Neural progenitor cell (in vitro differentiated cells): ENCODE data around the gene MACROD2.

ENCODE experiments used
- CTCF ChIP-seq: fragments of 200-600 bp; sonication (generic); IDR thresholded peaks from 2 replicates; pipeline ENCODE4 v1.5.1; 2017; ENCODE audit warnings: antibody characterized with exemption, mild to moderate bottlenecking
- EZH2 ChIP-seq: fragments of 200-600 bp; sonication (generic); IDR thresholded peaks from 2 replicates; pipeline ENCODE4 v1.6.1; 2017; ENCODE audit warnings: antibody characterized with exemption, mild to moderate bottlenecking, moderate library complexity

GRCh38 chr20:15039088-15039752 lies 1043.9 kb downstream of the MACROD2 start:
- no peak for TF ChIP-seq CTCF
- no peak for TF ChIP-seq EZH2
